Smooth muscle cell (in vitro differentiated cells): ENCODE results near the gene CHRNA1. TPM values are rescaled to one million over a fixed set of nuclear protein-coding genes. Genes with fewer than 3 reads are reported as not detected.

ENCODE experiments used
- DNase-seq: peaks from one replicate; lab custom pipeline; 2025; ENCODE audit not compliant: unreplicated experiment; lab: John Stamatoyannopoulos, UW
- H2AFZ ChIP-seq: fragments of 200-600 bp; sonication (generic); 2 replicates; pipeline ENCODE4 v1.6.0; 2016; ENCODE audit warnings: antibody characterized with exemption, low read depth, mild to moderate bottlenecking
- H3F3A ChIP-seq: fragments of 200-600 bp; sonication (generic); 2 replicates; pipeline ENCODE4 v1.6.0; 2017; ENCODE audit warnings: antibody characterized with exemption, low read depth
- H3K27ac ChIP-seq: fragments of 200-600 bp; sonication (generic); 2 replicates; pipeline ENCODE4 v1.5.1; 2016; ENCODE audit warnings: low read depth, mild to moderate bottlenecking
- H3K27me3 ChIP-seq: fragments of 200-600 bp; sonication (generic); 2 replicates; pipeline ENCODE4 v1.6.1; 2016; ENCODE audit warnings: low read depth, mild to moderate bottlenecking
- H3K36me3 ChIP-seq: fragments of 200-600 bp; sonication (generic); 2 replicates; pipeline ENCODE4 v1.5.1; 2016; ENCODE audit warnings: low read depth
- H3K4me1 ChIP-seq: fragments of 200-600 bp; sonication (generic); 2 replicates; pipeline ENCODE4 v1.5.1; 2016; ENCODE audit warnings: low read depth
- H3K4me2 ChIP-seq: fragments of 200-600 bp; sonication (generic); 2 replicates; pipeline ENCODE4 v1.6.0; 2016; ENCODE audit warnings: mild to moderate bottlenecking
- H3K4me3 ChIP-seq: fragments of 200-600 bp; sonication (generic); 2 replicates; pipeline ENCODE4 v1.5.1; 2016; ENCODE audit warnings: mild to moderate bottlenecking
- H3K79me2 ChIP-seq: fragments of 200-600 bp; sonication (generic); 2 replicates; pipeline ENCODE4 v1.6.0; 2016; ENCODE audit warnings: low read depth, mild to moderate bottlenecking
- H3K9ac ChIP-seq: fragments of 200-600 bp; sonication (generic); 2 replicates; pipeline ENCODE4 v1.6.0; 2016; ENCODE audit warnings: low read depth
- H3K9me3 ChIP-seq: fragments of 200-600 bp; sonication (generic); replicated peaks from 2 replicates; pipeline ENCODE4 v1.5.1; 2016; ENCODE audit warnings: low read depth
- H4K20me1 ChIP-seq: fragments of 200-600 bp; sonication (generic); 2 replicates; pipeline ENCODE4 v1.6.0; 2016; ENCODE audit warnings: low read depth
- CTCF ChIP-seq: fragments of 200-600 bp; sonication (generic); IDR thresholded peaks from 2 replicates; pipeline ENCODE4 v1.5.1; 2017; ENCODE audit warnings: borderline replicate concordance, mild to moderate bottlenecking, antibody characterized with exemption; ENCODE audit not compliant: insufficient read depth, poor library complexity, severe bottlenecking
- WGBS: methylation state at CpG from one replicate; pipeline ENCODE4 v1.1.7; 2016; ENCODE audit warnings: low lambda C conversion rate; 5-methylcytosine and 5-hydroxymethylcytosine counted together
- polyA plus RNA-seq: library from polyadenylated mRNA; unstranded; fragments of >200 nt; fragmentation: Nextera tagmentation; extraction: Ambion mirVana; gene quantifications from 2 replicates; pipeline ENCODE4 v1.2.1, GENCODE V29; 2016
- total RNA-seq: library from RNA; depleted of rRNA; stranded (reverse); fragments of >200 nt; gene quantifications from 2 replicates; pipeline ENCODE4 v1.2.3, GENCODE V29; 2014

Gene CHRNA1
- total and polyA plus RNA-seq, 2 experiments from 2014 or later = 1.2 to 1.3 TPM

GRCh38 chr2:174792309-174793025 lies 28.2 kb upstream of the CHRNA1 start:
- no peak for DNase-seq
- Histone ChIP-seq H3K9ac (no peak overlapping the region), H3F3A (peaks cover 4% of the 10 kb centered on the region), H3K79me2 (no peaks in the 10 kb centered on the region), H3K36me3 (no peaks in the 10 kb centered on the region), H3K4me2 (no peak overlapping the region), H2AFZ (no peak overlapping the region), H4K20me1 (no peaks in the 10 kb centered on the region), H3K4me3 (no peak overlapping the region), H3K9me3 (no peaks in the 10 kb centered on the region), H3K4me1 (peaks cover 34% of the 10 kb centered on the region), H3K27me3 (no peaks in the 10 kb centered on the region), H3K27ac (no peak overlapping the region)
- no peak for TF ChIP-seq CTCF
- whole genome bisulfite sequencing = 93% methylated on average over 7 of the region's 7 CpGs

GRCh38 chr2:174791746-174792280 lies 27.5 kb upstream of the CHRNA1 start:
- Histone ChIP-seq H3K9ac (no peak overlapping the region), H3K9me3 (no peaks in the 10 kb centered on the region), H3F3A (peaks cover 9% of the 10 kb centered on the region), H3K4me1 (peaks cover 35% of the 10 kb centered on the region), H4K20me1 (no peaks in the 10 kb centered on the region), H3K36me3 (no peaks in the 10 kb centered on the region), H3K27me3 (no peaks in the 10 kb centered on the region), H2AFZ (no peak overlapping the region), H3K79me2 (no peaks in the 10 kb centered on the region), H3K4me2 (no peak overlapping the region), H3K27ac (no peak overlapping the region), H3K4me3 (no peak overlapping the region)
- WGBS = 83% methylated on average over 7 of the region's 7 CpGs
- TF ChIP-seq CTCF = no peak
- no peak for DNase-seq

GRCh38 chr2:174791020-174791419 lies 26.7 kb upstream of the CHRNA1 start:
- DNase-seq = no peak
- Histone ChIP-seq H3K9ac (no peak overlapping the region), H3K36me3 (no peaks in the 10 kb centered on the region), H2AFZ (peak overlapping the region; percentile 44), H3K27ac (no peak overlapping the region), H3K27me3 (no peaks in the 10 kb centered on the region), H3K9me3 (no peaks in the 10 kb centered on the region), H3K4me1 (peaks cover 27% of the 10 kb centered on the region), H3K79me2 (no peaks in the 10 kb centered on the region), H3K4me2 (no peak overlapping the region), H4K20me1 (no peaks in the 10 kb centered on the region), H3F3A (peaks cover 12% of the 10 kb centered on the region), H3K4me3 (no peak overlapping the region)
- WGBS = 85% methylated on average over 8 of the region's 8 CpGs
- no peak for TF ChIP-seq CTCF

- H3K4me2 ChIP-seq = no peak overlapping the region
- H3K9me3 ChIP-seq = no peaks in the 10 kb centered on the region
- peaks cover 12% of the 10 kb centered on the region for H3F3A ChIP-seq
- H3K79me2 ChIP-seq = no peaks in the 10 kb centered on the region
- no peaks in the 10 kb centered on the region for H4K20me1 ChIP-seq
- no peaks in the 10 kb centered on the region for H3K36me3 ChIP-seq
- no peaks in the 10 kb centered on the region for H3K27me3 ChIP-seq
- no peak for DNase-seq
- WGBS = 88% methylated on average over 16 of the region's 16 CpGs
- H2AFZ ChIP-seq = no peak overlapping the region
- H3K4me1 ChIP-seq = peaks cover 13% of the 10 kb centered on the region
- TF ChIP-seq CTCF = no peak
- H3K9ac ChIP-seq = no peak overlapping the region
- H3K4me3 ChIP-seq = no peak overlapping the region
- peak overlapping the region; percentile 94 for H3K27ac ChIP-seq
These were observed 24.7 kb upstream of the CHRNA1 start for GRCh38 chr2:174789001-174789400.
